Measurements from ENCODE around the gene REPS2.

DNA sequence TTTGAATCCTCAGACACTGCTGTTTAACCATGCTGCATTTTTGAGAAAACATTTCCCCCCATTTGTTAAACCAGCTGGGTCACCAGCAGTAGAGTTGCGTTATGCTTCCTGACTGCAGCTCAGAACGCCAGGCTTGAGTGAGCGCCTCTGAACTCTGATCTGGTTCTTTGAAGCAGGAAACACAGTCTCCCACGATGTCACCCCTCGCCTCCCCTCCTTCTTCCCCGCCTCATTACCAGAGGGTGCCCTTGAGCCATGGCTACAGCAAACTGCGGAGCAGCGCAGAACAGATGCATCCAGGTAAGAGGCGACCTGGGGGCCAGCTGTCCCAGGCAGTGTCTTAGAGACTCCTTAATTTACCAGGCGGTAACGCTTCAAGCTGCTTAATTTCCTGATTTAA lies 78.4 kb downstream of the REPS2 start:
- TF ChIP-seq CTCF (conservative IDR thresholded peaks at IDR 0.05; ENCODE audit: low read depth, low read length) = no peak
- TF ChIP-seq EZH2 (IDR thresholded peaks at IDR 0.05; ENCODE audit: borderline replicate concordance, low read depth, low read length, poor library complexity, severe bottlenecking) = no peak

Data from A673 (cell line).